UCSD-AML1 (cell line): ENCODE results near the gene GSDMA.
A peak's percentile ranks its signal among the peaks of the same experiment; 100 is the strongest.

ENCODE experiments used
- DNase-seq: peaks from one replicate; lab custom pipeline; 2025; ENCODE audit not compliant: unreplicated experiment; lab: John Stamatoyannopoulos, UW

The GSDMA gene

GRCh38 chr17:40019140-40019991 lies 56.6 kb downstream of the GSDMA start:
- no peak for DNase-seq

GRCh38 chr17:40020146-40020545 lies 57.3 kb downstream of the GSDMA start:
- DNase-seq: no peak

- peak; percentile 51 for DNase-seq
Observed at GRCh38 chr17:40021451-40021971, 58.7 kb downstream of the GSDMA start.

- no peak for DNase-seq
Observed at GRCh38 chr17:40022497-40022896, 59.7 kb downstream of the GSDMA start.

GRCh38 chr17:40022961-40023541 lies 60.2 kb downstream of the GSDMA start:
- DNase-seq: no peak

GRCh38 chr17:40023590-40024292 lies 60.9 kb downstream of the GSDMA start:
- no peak for DNase-seq

GRCh38 chr17:40024901-40025300 lies 62.1 kb downstream of the GSDMA start:
- DNase-seq: no peak

GRCh38 chr17:40025559-40025958 lies 62.8 kb downstream of the GSDMA start:
- no peak for DNase-seq

- no peak for DNase-seq
Observed at GRCh38 chr17:40025991-40026815, 63.4 kb downstream of the GSDMA start.

- peak; percentile 61 for DNase-seq
Observed at GRCh38 chr17:40026816-40027613, 64.2 kb downstream of the GSDMA start.
